Activated T-helper 9 cell treated with anti-CD3 and anti-CD28 coated beads, Interleukin-2, amount 50 U/mL, for 16 hours (primary cell): ENCODE results near the gene AIPL1.

Experiments used
- DNase-seq: peaks from one replicate; pipeline ENCODE4 v3.0.0-alpha.2; 2020; ENCODE audit warnings: low read depth

AIPL1 gene

DNA sequence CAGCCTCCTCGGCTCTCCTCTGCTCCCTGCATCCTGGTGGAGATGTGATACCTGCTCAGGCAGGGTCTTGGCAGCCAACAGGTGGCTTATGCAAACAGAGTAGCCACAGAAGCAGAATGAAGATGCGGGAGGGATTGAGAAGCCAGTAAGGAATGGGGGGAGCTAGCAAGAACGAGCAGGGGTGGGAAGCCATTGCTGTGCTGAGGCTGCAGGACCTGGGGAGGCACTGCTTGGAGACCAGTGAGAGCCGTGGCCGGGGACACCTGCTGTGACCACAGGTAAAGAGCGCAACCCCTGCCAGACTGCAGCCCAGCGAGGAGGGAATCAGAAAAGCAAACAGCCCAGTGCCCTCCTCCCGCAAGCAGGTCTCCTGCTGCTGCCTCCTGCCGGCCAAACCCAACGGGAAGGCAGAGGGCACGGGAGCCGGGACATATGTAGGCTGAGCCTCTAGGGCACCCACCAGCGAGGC lies 14.7 kb downstream of the AIPL1 start:
- DNase-seq: no peak

DNA sequence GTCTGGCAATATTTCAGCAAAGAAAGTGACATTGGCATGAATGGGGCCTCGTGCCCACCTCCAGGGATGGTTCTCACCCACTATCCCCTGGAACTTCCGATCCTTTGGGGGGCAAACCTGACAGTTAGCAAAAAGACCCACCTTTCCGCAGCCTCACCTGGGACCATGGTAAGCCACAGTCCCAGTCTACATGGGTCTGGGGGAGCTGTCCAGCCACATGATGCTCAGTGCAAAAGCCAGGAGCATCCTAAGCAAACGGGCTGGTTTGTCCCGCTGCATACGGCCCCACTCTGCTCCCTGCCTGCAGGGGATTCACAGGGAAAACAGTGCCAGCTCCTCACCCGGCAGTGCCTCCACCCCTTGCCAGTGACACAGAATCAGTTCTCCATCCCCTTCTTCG lies 19.3 kb downstream of the AIPL1 start:
- DNase-seq: no peak

DNA sequence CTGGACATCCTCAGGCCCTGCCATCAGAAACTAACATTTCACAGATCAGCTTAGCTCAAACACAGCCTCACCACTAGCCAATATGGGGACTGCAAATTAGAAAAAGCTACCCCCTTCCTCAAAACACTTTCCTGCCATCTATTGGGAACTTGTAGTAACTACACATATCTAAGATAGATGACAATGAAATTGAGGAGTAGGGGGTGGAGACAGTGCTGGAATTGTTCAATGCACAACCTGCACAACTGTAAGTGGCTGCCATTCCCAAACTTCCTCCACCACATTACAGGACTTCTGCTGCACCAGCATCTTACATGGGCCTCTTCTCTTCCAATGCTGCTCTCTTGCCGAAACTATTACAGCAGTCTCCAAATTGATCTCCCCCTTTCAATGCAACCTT lies 21.9 kb downstream of the AIPL1 start:
- no peak for DNase-seq

DNA sequence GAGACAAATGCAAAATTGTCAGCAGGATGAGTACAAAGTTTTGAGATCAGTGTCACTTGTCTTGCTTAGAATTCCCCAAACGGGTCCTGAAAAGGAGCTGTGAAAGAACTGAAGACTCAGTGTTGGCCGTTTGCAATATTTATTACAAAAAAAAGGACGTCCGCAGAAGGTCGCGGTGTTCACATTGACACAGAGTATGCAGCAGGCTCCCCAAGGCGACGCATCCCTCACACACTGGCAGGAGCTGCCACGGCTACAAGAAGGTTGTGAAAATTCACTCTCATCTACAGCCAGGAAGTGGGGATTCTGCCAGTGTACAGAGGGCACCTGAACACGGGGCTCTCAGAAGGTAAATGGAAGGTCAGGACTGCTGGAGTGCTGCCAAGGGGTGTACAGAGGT lies 26.2 kb downstream of the AIPL1 start:
- no peak for DNase-seq

DNA sequence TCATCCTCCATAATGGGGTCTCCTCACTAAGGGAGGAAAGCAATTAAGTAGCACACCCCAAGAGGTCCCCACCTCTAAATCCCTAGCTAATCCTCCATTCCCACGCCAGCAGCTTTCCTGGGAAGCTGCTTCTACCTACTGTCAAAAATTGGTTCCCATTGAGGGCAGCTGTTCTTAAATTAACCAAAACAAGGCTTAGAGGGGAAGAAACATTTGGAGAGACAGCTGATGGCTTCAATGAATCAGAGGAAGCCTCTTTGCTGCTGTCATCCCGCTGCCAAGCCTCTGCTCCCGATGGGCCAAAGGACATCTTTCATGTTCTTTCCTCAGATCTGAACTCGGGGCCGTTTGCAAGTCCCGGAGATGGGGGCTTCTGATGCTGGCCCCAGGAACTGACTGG lies 26.6 kb downstream of the AIPL1 start:
- DNase-seq: no peak

DNA sequence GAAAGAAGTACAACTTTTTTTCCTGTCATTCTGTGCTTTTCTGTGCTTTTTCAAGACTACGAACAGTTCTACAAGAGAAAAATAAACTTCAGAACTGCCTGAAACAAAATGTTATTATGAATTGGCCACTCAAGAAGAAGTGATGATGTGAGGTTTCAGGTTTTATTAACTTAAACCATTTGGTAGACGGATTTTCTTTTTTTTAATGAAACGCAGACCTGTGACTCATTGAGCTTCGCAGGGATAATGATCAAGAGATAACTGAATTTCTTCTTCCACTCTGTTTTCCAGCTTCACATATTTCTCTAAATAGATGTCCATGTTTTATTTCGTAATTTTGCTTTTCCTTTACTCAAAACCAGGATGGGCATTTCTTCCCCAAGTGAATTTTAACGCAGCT lies 32.7 kb downstream of the AIPL1 start:
- no peak for DNase-seq

DNA sequence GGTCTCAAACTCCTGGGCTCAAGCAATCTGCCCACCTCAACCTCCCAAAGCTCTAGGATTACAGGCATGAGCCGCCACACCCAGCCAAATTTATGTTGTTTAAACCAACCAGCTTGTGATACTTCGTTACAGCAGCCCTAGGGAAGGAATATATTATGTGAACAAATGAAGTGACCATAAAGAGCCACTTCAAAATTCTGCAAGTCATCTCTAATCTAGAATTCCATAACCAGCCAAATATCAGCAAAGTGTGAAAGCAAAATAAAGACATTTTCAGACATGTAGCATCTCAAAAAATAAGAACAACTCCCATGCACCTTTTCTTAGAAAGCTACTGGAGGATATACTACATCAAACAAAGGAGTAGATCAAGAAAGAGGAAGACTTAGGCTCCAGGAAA lies 36.0 kb downstream of the AIPL1 start:
- DNase-seq: no peak

DNA sequence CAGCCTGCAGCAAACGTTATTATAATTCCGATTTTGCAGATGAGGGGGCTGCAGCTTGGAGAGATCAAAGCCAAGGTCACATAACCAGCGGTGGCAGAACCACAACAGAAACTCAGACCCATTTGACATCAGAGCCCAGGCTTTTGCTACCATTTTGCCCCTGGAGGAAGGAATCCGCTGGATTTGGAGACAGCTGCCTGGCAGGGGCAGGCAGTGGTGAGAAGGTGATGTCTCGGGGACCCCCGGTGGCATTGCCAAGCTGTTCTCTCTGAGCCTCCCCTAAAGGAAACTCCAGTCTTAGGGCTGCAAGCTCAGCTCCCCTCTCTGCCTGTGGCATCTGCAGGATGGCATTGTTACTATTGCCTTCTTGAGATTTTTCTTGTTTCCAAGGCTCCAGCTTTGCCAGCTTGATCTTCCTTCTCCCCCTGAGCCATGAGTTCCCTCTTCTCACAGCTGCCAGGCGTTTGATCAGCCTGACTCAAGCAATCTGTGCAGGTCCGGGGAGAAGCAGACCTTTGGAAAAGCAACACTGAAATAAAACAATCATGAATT lies 40.8 kb downstream of the AIPL1 start:
- DNase-seq: no peak

DNA sequence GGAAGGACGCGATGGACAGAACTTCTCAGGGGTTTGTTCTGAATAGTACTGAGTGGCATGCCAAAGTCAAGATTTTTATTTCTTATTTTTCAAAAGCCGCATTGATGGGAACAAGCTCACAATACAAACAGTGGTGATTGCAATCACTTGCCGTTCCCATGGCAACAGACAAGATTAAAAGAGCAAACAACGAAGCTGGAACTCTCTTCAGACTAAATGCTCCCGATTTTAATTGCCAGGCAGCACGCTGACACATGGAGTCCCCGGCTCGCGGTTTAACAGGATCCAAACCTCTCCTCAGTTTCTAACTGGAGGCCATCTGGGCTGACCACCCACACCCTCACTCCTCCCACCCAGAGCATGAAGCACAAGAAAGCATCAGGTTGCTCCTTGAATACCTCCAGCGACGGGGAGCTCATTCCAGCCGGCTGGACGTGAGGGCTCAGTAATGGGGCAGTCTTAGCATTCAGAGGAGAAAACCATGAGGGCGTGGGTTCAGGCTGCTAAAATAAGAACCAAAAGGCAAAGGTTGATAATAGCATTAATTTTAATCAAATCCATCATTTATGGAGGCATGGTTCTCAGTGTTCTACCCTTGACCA lies 41.5 kb downstream of the AIPL1 start:
- DNase-seq: no peak

DNA sequence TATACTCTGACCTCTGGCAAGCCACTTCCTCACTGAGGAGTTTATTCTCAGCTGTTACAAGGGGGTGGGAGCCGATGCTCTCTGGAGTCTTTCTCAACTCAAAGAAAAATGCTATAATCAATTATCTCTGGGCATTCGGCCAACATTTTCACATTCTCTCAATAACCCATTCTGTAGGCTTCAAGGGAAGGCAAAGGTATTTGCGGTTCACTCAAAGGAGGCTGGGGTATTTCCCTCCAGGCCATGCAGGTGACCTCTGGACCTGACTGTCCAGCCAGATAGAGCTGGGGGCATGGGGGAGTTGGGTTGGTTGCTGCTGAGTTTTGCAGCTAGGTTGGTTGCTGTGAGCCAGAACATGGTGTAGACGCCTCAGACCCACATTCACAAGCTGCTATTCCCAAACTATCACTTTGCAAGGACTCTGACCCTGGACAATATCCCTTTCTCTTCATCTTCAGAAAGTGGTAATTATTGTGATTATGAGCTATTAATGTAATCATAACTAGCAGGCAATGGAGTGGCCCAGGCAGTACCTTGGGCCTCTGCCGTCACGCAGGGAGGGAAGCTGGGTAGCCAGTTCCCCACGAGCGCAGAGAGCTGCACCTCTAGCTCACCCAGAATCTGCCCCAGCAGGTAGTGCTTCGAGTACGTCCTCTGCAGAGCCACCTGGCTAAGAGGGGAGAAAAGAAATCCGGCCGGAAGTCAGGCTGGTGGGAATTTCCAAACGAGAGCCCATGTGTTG lies 42.1 kb downstream of the AIPL1 start:
- DNase-seq: no peak

DNA sequence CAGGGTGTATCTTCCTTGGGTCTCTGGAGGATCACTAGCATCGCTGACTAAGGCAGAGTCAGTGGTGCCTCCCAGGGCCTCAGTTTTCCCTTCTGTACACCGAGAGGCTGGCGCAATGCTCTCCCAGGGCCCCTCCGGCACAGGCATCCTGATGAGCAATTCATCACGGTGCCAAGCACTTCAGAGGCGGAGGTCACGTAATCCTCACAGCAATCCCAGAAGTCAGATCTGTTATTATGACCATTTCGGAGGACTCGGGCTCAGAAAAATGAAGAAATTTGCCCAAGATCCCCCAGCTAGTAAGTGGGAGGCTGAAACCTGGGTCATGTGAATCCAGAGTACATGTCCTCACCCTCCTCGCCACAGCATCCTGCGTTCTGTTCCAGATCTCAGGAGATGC lies 46.5 kb downstream of the AIPL1 start:
- no peak for DNase-seq

DNA sequence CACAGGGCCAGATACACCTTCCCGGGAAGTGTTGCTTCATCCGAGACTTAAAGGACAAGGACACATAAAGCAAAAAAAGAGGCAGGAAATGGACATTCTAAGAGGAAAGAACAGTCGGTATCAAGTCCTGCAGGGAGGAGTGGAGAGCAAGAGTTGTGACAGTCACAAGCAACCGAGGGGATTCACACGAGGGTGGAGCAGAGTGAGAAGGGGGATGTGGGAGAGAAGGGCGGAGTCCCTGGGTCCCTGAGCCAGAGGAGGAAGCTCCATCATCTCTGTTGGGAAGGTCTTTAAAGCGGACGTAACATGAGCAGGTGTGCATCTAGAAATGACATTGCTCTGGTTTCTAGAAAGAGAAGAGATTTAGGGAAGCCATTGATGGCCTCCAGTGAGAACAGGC lies 47.1 kb downstream of the AIPL1 start:
- DNase-seq: no peak

DNA sequence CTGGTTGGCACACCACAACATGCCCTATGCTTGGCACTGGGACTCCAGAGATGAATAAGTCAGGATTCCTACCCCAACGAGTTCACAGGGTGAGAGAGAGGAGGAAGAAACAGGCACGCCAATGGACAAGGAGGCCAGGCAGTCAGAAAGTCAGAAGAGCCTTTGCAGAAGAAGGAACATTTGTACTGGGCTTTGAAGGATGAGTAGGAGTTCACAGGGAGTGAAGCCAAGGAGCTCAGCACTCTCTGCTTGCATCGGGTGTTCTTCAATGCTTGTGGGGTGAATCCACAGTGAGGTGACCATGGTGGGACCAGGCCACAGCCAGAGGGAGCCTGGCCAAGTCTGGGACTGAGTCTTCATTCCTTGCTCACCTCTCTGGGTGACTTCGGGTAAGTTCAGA lies 47.5 kb downstream of the AIPL1 start:
- no peak for DNase-seq

DNA sequence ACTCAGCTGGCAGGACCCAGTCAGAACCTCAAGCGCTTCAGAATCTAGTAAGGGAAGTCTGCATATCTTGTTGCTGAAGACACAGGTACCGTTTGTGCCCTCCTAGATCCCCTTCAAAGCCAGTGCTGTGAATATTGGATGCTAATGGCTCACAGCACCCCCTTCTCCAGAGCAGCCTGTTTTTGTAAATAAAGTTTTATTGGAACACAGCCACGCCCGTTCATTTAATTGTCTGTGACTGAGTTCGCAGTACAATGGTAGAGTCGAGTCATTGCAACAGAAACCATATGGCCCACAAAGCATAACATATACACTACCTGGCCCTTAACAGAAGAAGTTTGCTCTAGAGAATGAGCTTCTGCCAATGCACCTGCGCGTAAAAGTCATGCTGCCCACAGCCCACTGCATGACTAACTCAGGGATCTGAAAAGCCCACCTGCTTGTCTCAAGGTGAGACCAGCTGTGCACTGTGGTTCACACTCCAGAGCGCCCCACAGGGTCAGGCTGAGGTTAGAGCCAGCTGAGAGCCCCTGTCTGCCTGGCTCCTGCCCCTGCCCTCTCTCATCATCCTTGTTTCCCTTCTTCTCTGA lies 48.8 kb downstream of the AIPL1 start:
- DNase-seq: no peak

DNA sequence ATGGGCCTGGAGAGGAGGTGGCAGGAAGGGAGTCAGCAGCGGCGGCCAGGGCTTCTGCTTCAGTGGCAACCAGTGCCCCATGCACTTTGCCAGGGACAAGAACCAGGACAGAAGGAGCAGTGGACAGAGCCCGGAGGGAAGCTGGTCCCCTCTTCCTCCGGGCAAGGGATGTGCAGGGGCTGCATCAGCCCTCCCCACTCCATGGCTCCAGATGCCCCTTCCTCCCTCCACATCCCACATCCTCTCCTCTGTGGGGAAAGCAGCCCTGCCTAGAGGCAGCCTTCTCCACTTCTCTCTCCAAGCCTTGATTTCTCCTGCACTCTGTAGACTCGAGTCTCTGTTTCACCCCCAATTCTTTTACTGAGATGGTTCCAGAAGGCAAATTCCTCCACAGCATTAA lies 50.4 kb downstream of the AIPL1 start:
- no peak for DNase-seq

DNA sequence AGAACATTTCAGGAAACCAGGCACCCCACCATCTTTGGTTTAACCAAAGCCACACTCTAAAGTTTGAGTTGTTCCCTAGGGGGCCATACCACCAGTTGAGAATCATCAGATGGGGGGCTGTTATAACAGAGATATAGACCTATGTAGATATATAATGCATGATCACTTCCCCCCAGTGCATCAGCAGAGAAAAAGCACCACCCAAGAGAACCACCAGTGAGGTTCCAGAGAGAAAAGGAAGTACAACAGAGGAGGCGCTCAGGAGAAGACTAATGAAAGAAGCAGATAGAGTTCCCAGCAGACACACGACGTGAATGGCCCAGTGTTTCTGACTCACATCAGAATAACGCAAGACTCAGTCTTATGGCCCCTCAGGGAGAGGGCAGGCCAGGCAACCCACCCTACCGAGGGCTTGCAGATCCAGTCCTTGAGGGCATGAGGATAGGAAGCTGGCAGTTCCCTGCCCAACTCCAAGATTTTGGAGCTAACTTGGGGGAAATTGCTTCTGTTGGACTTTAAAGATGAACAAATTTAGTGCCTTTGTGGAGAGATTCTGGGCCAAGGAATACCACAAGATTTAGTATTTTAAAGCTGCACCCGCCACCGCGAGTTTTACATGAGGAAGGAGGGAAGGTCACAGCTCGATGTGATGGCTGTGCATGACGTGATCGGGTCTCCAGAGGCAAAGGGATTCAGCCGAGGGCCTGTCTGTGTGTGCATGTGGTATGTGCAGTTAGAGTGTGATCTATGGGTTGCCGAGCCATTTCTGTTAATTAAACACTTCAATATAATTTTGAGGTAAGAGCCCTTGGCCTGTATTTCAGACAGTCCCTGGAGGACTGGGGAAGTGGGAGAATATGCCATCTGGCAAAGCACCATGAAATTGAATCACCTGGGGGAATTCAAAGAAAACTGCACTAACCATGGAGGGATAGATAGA lies 53.1 kb downstream of the AIPL1 start:
- no peak for DNase-seq

DNA sequence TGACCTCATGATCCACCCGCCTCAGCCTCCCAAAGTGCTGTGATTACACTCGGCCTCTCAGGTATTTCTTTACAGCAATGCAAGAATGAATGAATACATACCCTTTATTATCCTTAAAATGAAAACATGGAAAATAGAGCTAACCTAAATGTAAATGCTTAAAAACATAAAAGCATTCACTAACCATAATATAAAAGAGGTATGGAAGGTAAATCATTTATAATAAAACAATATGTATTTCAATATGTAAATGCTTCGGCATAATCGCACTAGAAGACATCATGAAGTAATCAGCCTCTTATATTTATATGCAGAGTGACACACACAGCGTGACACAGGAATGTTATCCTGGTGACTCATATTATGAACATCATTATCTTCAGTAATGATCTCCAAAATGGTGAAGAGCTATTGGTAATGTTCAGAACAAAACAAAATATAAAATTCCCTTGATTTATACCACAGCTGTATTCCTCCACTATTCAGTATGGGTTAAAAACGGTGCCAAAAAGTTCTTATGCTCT lies 53.9 kb downstream of the AIPL1 start:
- no peak for DNase-seq

DNA sequence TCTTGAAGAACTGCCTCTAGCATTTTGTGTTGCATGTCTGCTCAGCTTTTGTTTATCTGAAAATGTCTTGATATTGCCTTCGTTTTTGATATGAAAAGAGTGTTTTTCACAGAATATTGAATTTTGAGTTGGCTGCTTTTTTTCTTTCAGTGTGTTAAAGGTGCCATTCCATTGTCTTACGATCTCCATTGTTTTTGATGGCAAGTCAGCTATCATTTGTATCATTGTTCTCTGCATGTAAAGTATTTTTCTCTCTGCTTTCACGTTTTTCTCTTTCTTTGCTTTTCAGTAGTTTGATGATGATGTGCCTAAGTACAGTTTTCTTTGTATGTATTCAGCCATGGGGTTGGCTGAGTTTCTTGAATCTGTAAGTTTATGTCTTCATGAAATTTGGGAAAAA lies 57.0 kb downstream of the AIPL1 start:
- DNase-seq: no peak

DNA sequence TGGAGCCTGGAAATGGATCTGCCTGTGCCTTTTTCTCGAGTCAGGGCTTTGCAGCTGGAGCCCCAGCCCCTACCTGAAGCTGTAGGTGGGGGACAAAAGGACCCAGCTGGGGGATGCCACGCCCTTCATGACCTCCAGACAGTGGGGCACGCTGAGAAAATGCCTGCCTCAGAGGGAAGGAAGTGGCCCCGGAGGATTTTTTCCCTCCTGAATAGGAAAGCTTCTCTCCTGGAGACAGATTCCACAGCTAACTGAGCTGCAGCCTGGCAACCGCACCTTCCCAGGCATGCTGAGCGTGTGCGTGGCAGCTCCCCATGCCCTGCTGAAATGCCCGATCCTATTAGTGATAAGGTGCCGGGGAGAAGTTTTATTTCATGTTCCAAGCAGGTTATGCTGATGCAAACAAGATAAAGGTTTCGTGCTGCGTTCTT lies 58.0 kb downstream of the AIPL1 start:
- no peak for DNase-seq

DNA sequence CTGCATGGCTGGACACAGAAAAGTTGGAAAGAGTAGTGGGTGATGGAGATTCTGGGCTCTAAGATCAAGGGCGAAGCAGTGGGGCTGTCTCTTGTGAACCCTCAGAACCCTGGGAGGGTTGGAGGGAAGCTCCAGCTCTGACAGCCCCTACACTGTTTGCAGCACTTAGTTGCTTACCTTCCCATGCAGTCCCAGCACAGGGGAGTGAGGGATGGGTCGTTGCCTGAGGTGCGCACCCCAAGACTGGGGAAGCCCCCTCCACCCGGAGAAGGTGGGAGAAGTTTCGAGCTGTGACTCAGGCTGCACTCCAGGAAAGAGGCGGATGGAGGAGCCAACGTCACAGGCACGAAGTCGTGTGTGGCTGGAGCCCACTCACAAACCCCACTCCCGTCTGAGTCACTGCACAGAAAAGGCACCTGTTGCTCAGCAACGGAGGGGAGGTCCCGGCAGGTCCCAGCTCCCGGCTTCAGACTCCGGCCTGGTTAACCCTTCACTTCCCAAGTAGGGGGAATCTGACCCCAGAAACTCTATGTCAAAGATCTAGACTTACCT lies 60.1 kb downstream of the AIPL1 start:
- DNase-seq: peak; percentile 31

DNA sequence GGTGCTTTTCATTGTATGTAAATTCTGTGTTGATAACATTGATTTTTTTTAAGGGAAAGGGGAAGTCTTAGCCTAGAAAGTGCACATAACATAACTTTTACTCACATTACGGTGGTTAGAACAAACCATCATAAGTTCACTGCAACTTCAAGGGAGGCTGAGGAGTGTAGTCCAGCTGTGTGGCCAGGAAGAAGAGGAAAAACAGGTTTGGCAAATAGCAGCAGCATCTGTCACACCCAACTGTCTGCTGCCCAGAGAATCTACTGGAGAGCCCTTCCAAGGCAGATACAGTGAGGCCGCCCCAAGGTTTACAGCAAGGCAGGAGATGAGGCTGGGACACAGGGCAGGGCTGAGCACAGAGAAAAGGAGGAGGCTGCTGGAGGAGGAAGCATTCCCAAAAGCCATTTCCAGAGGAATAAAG lies 60.6 kb downstream of the AIPL1 start:
- no peak for DNase-seq
